Measurements from ENCODE around the gene POLE4. TPM values are rescaled to one million over a fixed set of nuclear protein-coding genes. Genes with fewer than 3 reads are reported as not detected.

POLE4 gene
- total RNA-seq, 2 donors from 2014 or later: 17.2 to 21.9 TPM

- H3K36me3 ChIP-seq: no peaks in the 10 kb centered on the region
- intact Hi-C loops (cut with DNase I): no loop called here
- TF ChIP-seq POLR2AphosphoS5 (IDR thresholded peaks at IDR 0.05) (no peak), POLR2A (IDR thresholded peaks at IDR 0.05) (no peak), CTCF (IDR thresholded peaks at IDR 0.05) (no peak)
- WGBS: 50% methylated on average over 1 of the region's 1 CpG
- no peak for DNase-seq (ENCODE audit: low spot score)
- no peaks in the 10 kb centered on the region for H3K27me3 ChIP-seq (replicated peaks; ENCODE audit: insufficient read depth)
- H3K4me1 ChIP-seq (replicated peaks): no peaks in the 10 kb centered on the region
- no peak overlapping the region for H3K27ac ChIP-seq
- no peaks in the 10 kb centered on the region for H3K9me3 ChIP-seq
- H3K4me3 ChIP-seq: no peak overlapping the region
These were observed 52.1 kb downstream of the POLE4 start for GRCh38 chr2:75010571-75010970.

GRCh38 chr2:75012080-75012479, 53.6 kb downstream of the POLE4 start:
- H3K27me3 ChIP-seq (replicated peaks; ENCODE audit: insufficient read depth): no peaks in the 10 kb centered on the region
- H3K4me3 ChIP-seq: no peak overlapping the region
- no peaks in the 10 kb centered on the region for H3K9me3 ChIP-seq
- H3K4me1 ChIP-seq (replicated peaks): no peaks in the 10 kb centered on the region
- H3K27ac ChIP-seq: no peak overlapping the region
- TF ChIP-seq CTCF (IDR thresholded peaks at IDR 0.05) (no peak), POLR2A (IDR thresholded peaks at IDR 0.05) (no peak), POLR2AphosphoS5 (IDR thresholded peaks at IDR 0.05) (no peak)
- intact Hi-C loops (cut with DNase I): no loop called here
- no peak for DNase-seq (ENCODE audit: low spot score)
- 73% methylated on average over 8 of the region's 8 CpGs for WGBS
- H3K36me3 ChIP-seq: no peaks in the 10 kb centered on the region

GRCh38 chr2:75018162-75018561, 59.7 kb downstream of the POLE4 start:
- Histone ChIP-seq H3K27me3 (replicated peaks; ENCODE audit: insufficient read depth) (no peaks in the 10 kb centered on the region), H3K36me3 (no peaks in the 10 kb centered on the region), H3K27ac (no peak overlapping the region), H3K4me3 (no peak overlapping the region), H3K9me3 (no peaks in the 10 kb centered on the region), H3K4me1 (replicated peaks) (no peaks in the 10 kb centered on the region)
- intact Hi-C loops (cut with DNase I): no loop called here
- TF ChIP-seq CTCF (IDR thresholded peaks at IDR 0.05) (no peak), POLR2AphosphoS5 (IDR thresholded peaks at IDR 0.05) (no peak), POLR2A (IDR thresholded peaks at IDR 0.05) (no peak)
- no peak for DNase-seq (ENCODE audit: low spot score)
- 86% methylated on average over 2 of the region's 2 CpGs for WGBS

Other genes starting within 250 kb of the POLE4 start
- 100 to 1,000 TPM in 1 of 2 donors, 1 to 10 TPM in 1; 8.7 to 114 TPM for gene HK2, start 124.5 kb upstream of the POLE4 start, total RNA-seq
- gene TACR1, start 240.9 kb downstream of the POLE4 start, total RNA-seq: 1 to 10 TPM; 2.7 to 4.2 TPM